HL-60 (cell line): ENCODE results near the gene RPIA.
"Not testable (repeated sequence)": the region's sequence is repeated elsewhere in the genome, so short reads cannot be mapped to it uniquely, and the experiment has no call there.

ENCODE experiments used
- DNase-seq, 2 experiments: peaks; one replicate each; pipeline ENCODE4 v3.0.0-alpha.2; 2010 to 2020; ENCODE audit warnings: low read depth in 1 of 2, low spot score in 1 of 2
- H3K27ac ChIP-seq: fragments of 250-450 bp; sonication (Bioruptor Pico); replicated peaks from 2 replicates; pipeline ENCODE4 v1.5.1; 2020; ENCODE audit warnings: mild to moderate bottlenecking, moderate library complexity
- H3K27me3 ChIP-seq: fragments of 250-450 bp; sonication (Bioruptor Pico); 2 replicates; pipeline ENCODE4 v1.5.1; 2021; ENCODE audit warnings: mild to moderate bottlenecking, moderate library complexity; ENCODE audit not compliant: insufficient read depth, poor library complexity, severe bottlenecking
- H3K4me3 ChIP-seq: replicated peaks from 2 replicates; pipeline ENCODE4 v1.5.1; 2011; ENCODE audit warnings: mild to moderate bottlenecking, control low read depth, low read length; ENCODE audit not compliant: insufficient read depth
- CTCF ChIP-seq: IDR thresholded peaks from one replicate; pipeline ENCODE4 v1.5.1; 2011; ENCODE audit warnings: low read length, control low read depth, inconsistent platforms; ENCODE audit not compliant: insufficient read depth
- GABPA ChIP-seq: IDR thresholded peaks from 2 replicates; pipeline ENCODE4 v1.6.1; 2012; ENCODE audit warnings: low read depth
- POLR2AphosphoS5 ChIP-seq: IDR thresholded peaks from 2 replicates; pipeline ENCODE4 v1.6.1; 2012; ENCODE audit warnings: low read depth
- SPI1 ChIP-seq: IDR thresholded peaks from 2 replicates; pipeline ENCODE4 v1.6.1; 2012; ENCODE audit warnings: low read depth, mild to moderate bottlenecking, borderline replicate concordance
- long read RNA-seq: library from polyadenylated mRNA; unstranded; transcript quantifications from one replicate; pipeline ENCODE4 v2.0.0, GENCODE V29; 2020
- TF ChIP-seq, protein P1 (sequence below): IDR thresholded peaks from 2 replicates; pipeline ENCODE4 v1.6.1; 2012; ENCODE audit warnings: low read depth; ENCODE audit not compliant: insufficient replicate concordance

The RPIA gene
- long read RNA-seq, transcript RPIA-201 (9 exons, 1,848 nt): major isoform, 371 of 393 reads
- long read RNA-seq, partial matches to known transcripts: 1 of 393 reads
- long read RNA-seq, other reads (novel, unspliced or antisense): 21 of 393 reads

- DNase-seq: peak; percentile 96 to 99
- peak within 1 kb of the TSS; percentile 76 for H3K27ac ChIP-seq
- TF ChIP-seq POLR2AphosphoS5 (peak; percentile 67; the same call in 1 of the 2 replicates), CTCF (peak; percentile 43), SPI1 (no peak), GABPA (peak; percentile 75)
- TF ChIP-seq, protein P1, sequence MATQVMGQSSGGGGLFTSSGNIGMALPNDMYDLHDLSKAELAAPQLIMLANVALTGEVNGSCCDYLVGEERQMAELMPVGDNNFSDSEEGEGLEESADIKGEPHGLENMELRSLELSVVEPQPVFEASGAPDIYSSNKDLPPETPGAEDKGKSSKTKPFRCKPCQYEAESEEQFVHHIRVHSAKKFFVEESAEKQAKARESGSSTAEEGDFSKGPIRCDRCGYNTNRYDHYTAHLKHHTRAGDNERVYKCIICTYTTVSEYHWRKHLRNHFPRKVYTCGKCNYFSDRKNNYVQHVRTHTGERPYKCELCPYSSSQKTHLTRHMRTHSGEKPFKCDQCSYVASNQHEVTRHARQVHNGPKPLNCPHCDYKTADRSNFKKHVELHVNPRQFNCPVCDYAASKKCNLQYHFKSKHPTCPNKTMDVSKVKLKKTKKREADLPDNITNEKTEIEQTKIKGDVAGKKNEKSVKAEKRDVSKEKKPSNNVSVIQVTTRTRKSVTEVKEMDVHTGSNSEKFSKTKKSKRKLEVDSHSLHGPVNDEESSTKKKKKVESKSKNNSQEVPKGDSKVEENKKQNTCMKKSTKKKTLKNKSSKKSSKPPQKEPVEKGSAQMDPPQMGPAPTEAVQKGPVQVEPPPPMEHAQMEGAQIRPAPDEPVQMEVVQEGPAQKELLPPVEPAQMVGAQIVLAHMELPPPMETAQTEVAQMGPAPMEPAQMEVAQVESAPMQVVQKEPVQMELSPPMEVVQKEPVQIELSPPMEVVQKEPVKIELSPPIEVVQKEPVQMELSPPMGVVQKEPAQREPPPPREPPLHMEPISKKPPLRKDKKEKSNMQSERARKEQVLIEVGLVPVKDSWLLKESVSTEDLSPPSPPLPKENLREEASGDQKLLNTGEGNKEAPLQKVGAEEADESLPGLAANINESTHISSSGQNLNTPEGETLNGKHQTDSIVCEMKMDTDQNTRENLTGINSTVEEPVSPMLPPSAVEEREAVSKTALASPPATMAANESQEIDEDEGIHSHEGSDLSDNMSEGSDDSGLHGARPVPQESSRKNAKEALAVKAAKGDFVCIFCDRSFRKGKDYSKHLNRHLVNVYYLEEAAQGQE: peak; percentile 65
- no peaks in the 10 kb centered on the region for H3K27me3 ChIP-seq
- peak within 1 kb of the TSS; percentile 91 for H3K4me3 ChIP-seq
These were observed at the start of gene RPIA for GRCh38 chr2:88691339-88692183. Gene RPIA (plus strand): TSS chr2:88691673. CDS start chr2:88691699, 26 bp downstream.

DNA sequence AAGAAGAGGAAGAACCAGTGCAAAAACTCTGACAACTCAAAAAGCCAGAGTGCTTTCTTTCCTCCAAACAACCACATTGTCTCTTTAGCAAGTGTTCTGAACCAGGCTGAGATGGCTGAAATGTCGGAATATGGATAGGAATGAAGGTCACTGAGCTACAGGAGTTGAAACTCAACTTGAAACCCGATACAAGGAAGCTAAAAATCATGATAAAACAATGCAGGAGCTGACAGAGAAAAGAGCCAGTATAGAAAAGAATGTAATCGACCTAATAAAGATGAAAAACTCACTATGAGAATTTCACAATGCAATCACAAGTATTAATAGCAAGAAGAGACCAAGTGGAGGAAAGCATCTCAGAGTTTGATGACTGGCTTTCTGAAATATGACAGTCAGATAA lies 49.2 kb upstream of the RPIA start:
- TF ChIP-seq, protein P1: no peak
- TF ChIP-seq GABPA (no peak), SPI1 (no peak), CTCF (no peak), POLR2AphosphoS5 (no peak)
- Histone ChIP-seq H3K27me3 (no peaks in the 10 kb centered on the region), H3K27ac (no peak overlapping the region), H3K4me3 (no peak overlapping the region)
- no peak for DNase-seq

GRCh38 chr2:88645291-88645882 lies 46.1 kb upstream of the RPIA start:
- not testable (repeated sequence) for H3K27ac ChIP-seq, H3K27me3 ChIP-seq, DNase-seq, H3K4me3 ChIP-seq

- no peak for DNase-seq
- TF ChIP-seq POLR2AphosphoS5 (no peak), CTCF (no peak), SPI1 (no peak), GABPA (no peak)
- TF ChIP-seq, protein P1: no peak
- Histone ChIP-seq H3K27ac (no peak overlapping the region), H3K4me3 (no peak overlapping the region), H3K27me3 (no peaks in the 10 kb centered on the region)
These were observed 39.8 kb upstream of the RPIA start for GRCh38 chr2:88651646-88652045.
